Measurements from ENCODE around the gene PFN1.

DNA sequence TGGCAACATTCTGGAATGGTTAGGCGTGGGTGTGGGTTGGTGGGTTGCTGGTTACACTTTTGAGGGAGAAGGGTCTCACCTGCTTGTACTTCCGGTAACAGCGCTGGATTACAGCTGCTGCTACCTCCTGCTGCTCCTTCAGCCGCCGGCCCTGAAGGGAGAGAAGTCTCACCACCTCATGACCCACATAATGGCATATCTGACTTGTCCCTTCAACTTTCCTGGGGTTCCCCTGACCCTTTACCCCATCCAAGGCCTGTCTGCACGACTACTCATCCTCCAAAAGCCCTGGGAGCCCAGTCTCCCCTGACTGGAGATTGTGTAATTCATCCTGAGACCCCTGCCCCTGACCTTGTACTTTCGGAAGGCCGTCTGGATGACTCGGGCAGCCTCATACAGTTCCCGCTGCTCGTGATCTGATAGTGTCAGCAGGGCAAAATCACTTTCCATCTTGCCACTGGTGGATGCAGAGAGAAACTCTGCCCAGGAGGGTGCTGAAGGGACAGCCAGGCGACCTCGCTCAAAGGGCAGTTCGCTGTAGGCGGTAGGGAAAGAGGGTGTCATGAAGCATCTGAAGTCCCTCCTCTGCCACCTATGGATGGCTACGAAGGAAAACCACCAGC, 21.3 kb upstream of the PFN1 start:
- TF ChIP-seq POLR2A (IDR thresholded peaks at IDR 0.05) = no peak
- TF ChIP-seq, protein P1, sequence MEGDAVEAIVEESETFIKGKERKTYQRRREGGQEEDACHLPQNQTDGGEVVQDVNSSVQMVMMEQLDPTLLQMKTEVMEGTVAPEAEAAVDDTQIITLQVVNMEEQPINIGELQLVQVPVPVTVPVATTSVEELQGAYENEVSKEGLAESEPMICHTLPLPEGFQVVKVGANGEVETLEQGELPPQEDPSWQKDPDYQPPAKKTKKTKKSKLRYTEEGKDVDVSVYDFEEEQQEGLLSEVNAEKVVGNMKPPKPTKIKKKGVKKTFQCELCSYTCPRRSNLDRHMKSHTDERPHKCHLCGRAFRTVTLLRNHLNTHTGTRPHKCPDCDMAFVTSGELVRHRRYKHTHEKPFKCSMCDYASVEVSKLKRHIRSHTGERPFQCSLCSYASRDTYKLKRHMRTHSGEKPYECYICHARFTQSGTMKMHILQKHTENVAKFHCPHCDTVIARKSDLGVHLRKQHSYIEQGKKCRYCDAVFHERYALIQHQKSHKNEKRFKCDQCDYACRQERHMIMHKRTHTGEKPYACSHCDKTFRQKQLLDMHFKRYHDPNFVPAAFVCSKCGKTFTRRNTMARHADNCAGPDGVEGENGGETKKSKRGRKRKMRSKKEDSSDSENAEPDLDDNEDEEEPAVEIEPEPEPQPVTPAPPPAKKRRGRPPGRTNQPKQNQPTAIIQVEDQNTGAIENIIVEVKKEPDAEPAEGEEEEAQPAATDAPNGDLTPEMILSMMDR (IDR thresholded peaks at IDR 0.05) = no peak

Data from testis (tissue), 2 donors.